ENCODE data around the gene WNK4. TPM values are rescaled to one million over a fixed set of nuclear protein-coding genes. Genes with fewer than 3 reads are reported as not detected.

Gene WNK4
- total and polyA plus RNA-seq, 10 of the 15 experiments (the other 5 are each of a cell fraction or from before 2014, with no cell fraction given) = 0.06 to 0.29 (median 0.13) TPM; not detected in 5

DNA sequence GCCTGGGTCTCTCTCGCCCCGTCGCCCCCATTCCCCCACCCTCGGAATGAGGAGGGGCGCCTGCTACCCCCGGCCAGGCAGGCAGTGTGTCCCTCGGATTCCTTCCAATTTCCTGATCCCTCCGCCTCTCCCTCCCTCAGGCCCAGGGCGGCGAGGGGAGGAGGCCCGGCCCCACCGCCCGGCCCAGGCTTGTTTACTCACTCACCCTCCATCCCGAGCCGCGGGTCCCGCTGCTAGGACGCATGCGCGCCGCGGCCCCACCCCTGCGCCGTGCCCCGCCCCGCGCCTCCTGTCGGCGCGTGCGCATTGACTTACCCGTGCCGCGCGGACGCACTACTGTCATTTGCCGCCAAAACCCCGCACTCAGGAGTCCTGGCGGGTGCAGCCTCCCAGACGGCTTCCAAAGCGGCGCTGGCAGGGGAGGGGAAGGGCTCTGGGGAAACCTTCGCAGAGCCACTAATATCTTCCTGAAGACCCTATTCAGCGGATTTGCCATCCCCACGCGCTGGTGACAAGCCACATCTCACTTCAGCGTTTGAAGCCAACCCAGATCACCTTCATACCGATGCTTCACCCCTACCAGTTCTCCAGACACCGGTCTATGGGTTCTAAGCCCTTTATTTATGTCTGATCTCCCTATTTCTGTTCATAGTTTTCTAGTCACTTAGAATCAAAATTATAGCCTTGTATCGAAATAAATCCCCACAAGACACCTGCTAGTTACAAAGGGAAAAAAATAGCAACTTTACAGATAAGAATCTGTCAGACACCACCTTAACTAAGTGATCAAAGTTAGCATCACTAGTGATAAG is 35.4 kb upstream of the WNK4 start, which contains the start of gene EZH1 (continued):
- TF ChIP-seq IKZF1 (conservative IDR thresholded peaks at IDR 0.05) = peak; percentile 75
- TF ChIP-seq RCOR1 (conservative IDR thresholded peaks at IDR 0.05; ENCODE audit: low read depth, low read length) = no peak
- no peak for TF ChIP-seq EZH2 (IDR thresholded peaks at IDR 0.05; ENCODE audit: borderline replicate concordance, control insufficient read depth, low read depth, low read length)
- no peak for TF ChIP-seq MEF2A (IDR thresholded peaks at IDR 0.05; ENCODE audit: insufficient read depth, low read depth, low read length)
- no peak for TF ChIP-seq ATF7 (IDR thresholded peaks at IDR 0.05; ENCODE audit: low read depth)
- TF ChIP-seq BCL11A (IDR thresholded peaks at IDR 0.05; ENCODE audit: low read depth, low read length) = no peak
- peak; percentile 53; the same call in 1 of the 2 replicates for TF ChIP-seq SIN3A (IDR thresholded peaks at IDR 0.05; ENCODE audit: low read depth, low read length)
- no peak for TF ChIP-seq SREBF2 (IDR thresholded peaks at IDR 0.05; ENCODE audit: low read length)
- no peak; the same call in 1 of the 2 replicates for TF ChIP-seq ZBTB4 (CRISPR knock-in tag; IDR thresholded peaks at IDR 0.05)
- no peak for TF ChIP-seq MEF2B (IDR thresholded peaks at IDR 0.05; ENCODE audit: partially characterized antibody, poor library complexity, severe bottlenecking)
- TF ChIP-seq ZZZ3 (IDR thresholded peaks at IDR 0.05; ENCODE audit: control insufficient read depth, insufficient read length, low read depth) = no peak
- TF ChIP-seq RELA (IDR thresholded peaks at IDR 0.05; ENCODE audit: borderline replicate concordance, partially characterized antibody) = no peak
- TF ChIP-seq, protein P1, sequence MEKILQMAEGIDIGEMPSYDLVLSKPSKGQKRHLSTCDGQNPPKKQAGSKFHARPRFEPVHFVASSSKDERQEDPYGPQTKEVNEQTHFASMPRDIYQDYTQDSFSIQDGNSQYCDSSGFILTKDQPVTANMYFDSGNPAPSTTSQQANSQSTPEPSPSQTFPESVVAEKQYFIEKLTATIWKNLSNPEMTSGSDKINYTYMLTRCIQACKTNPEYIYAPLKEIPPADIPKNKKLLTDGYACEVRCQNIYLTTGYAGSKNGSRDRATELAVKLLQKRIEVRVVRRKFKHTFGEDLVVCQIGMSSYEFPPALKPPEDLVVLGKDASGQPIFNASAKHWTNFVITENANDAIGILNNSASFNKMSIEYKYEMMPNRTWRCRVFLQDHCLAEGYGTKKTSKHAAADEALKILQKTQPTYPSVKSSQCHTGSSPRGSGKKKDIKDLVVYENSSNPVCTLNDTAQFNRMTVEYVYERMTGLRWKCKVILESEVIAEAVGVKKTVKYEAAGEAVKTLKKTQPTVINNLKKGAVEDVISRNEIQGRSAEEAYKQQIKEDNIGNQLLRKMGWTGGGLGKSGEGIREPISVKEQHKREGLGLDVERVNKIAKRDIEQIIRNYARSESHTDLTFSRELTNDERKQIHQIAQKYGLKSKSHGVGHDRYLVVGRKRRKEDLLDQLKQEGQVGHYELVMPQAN (conservative IDR thresholded peaks at IDR 0.05) = no peak
- TF ChIP-seq MYB (IDR thresholded peaks at IDR 0.05; ENCODE audit: borderline replicate concordance, low read depth, low read length) = no peak
- TF ChIP-seq RB1 (IDR thresholded peaks at IDR 0.05; ENCODE audit: borderline replicate concordance) = peak; percentile 99
- no peak for TF ChIP-seq KDM1A (IDR thresholded peaks at IDR 0.05; ENCODE audit: borderline replicate concordance)
- TF ChIP-seq ETV6 (conservative IDR thresholded peaks at IDR 0.05 in 1 of 2, IDR thresholded peaks at IDR 0.05 in 1 of 2; ENCODE audit: borderline replicate concordance in 1 of 2, low read depth in 1 of 2) = no peak
- TF ChIP-seq, protein P2, sequence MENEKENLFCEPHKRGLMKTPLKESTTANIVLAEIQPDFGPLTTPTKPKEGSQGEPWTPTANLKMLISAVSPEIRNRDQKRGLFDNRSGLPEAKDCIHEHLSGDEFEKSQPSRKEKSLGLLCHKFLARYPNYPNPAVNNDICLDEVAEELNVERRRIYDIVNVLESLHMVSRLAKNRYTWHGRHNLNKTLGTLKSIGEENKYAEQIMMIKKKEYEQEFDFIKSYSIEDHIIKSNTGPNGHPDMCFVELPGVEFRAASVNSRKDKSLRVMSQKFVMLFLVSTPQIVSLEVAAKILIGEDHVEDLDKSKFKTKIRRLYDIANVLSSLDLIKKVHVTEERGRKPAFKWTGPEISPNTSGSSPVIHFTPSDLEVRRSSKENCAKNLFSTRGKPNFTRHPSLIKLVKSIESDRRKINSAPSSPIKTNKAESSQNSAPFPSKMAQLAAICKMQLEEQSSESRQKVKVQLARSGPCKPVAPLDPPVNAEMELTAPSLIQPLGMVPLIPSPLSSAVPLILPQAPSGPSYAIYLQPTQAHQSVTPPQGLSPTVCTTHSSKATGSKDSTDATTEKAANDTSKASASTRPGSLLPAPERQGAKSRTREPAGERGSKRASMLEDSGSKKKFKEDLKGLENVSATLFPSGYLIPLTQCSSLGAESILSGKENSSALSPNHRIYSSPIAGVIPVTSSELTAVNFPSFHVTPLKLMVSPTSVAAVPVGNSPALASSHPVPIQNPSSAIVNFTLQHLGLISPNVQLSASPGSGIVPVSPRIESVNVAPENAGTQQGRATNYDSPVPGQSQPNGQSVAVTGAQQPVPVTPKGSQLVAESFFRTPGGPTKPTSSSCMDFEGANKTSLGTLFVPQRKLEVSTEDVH (IDR thresholded peaks at IDR 0.05; ENCODE audit: low read depth, partially characterized antibody) = no peak
- no peak for TF ChIP-seq TCF7 (IDR thresholded peaks at IDR 0.05; ENCODE audit: borderline replicate concordance)
- TF ChIP-seq NBN (IDR thresholded peaks at IDR 0.05) = no peak
- peak; percentile 83 for TF ChIP-seq POLR2A (IDR thresholded peaks at IDR 0.05; ENCODE audit: low read depth, low read length)

Data from GM12878 (cell line).